IPS DF 19.7 (cell line): ENCODE data around the gene FITM2.
A peak's percentile ranks its signal among the peaks of the same experiment; 100 is the strongest.
"Not testable (repeated sequence)": the region's sequence is repeated elsewhere in the genome, so short reads cannot be mapped to it uniquely, and the experiment has no call there.

Experiments
- DNase-seq: peaks from one replicate; pipeline ENCODE4 v3.0.0-alpha.2; 2013; ENCODE audit warnings: low read depth, low spot score

The FITM2 gene

GRCh38 chr20:44310664-44311639, at the start of gene FITM2:
TSS of gene FITM2 (minus strand) at chr20:44311202. CDS start at chr20:44311148, 54 bp downstream.
- peak; percentile 80 for DNase-seq

GRCh38 chr20:44360221-44360620, 49.2 kb upstream of the FITM2 start:
- no peak for DNase-seq

GRCh38 chr20:44358776-44359175, 47.8 kb upstream of the FITM2 start:
- DNase-seq: no peak

GRCh38 chr20:44357555-44358125, 46.6 kb upstream of the FITM2 start:
- DNase-seq: no peak

- no peak for DNase-seq
Observed at GRCh38 chr20:44357020-44357419, 46.0 kb upstream of the FITM2 start.

- no peak for DNase-seq
Observed at GRCh38 chr20:44356353-44356723, 45.3 kb upstream of the FITM2 start.

GRCh38 chr20:44355498-44356352, 44.7 kb upstream of the FITM2 start, which contains the start of gene HNF4A:
TSS of gene HNF4A (plus strand) at chr20:44355699. CDS start at chr20:44355805, 106 bp downstream.
- no peak for DNase-seq

GRCh38 chr20:44354979-44355497, 44.0 kb upstream of the FITM2 start:
- DNase-seq: no peak

- DNase-seq: no peak
Observed at GRCh38 chr20:44350567-44350966, 39.6 kb upstream of the FITM2 start.

GRCh38 chr20:44349349-44349748, 38.3 kb upstream of the FITM2 start:
- DNase-seq: no peak

- no peak for DNase-seq
Observed at GRCh38 chr20:44348168-44348659, 37.2 kb upstream of the FITM2 start.

GRCh38 chr20:44345941-44346340, 34.9 kb upstream of the FITM2 start:
- not testable (repeated sequence) for DNase-seq

- no peak for DNase-seq
Observed at GRCh38 chr20:44345147-44345546, 34.1 kb upstream of the FITM2 start.

GRCh38 chr20:44344723-44345122, 33.7 kb upstream of the FITM2 start:
- DNase-seq: no peak

- no peak for DNase-seq
Observed at GRCh38 chr20:44343162-44343675, 32.2 kb upstream of the FITM2 start.

GRCh38 chr20:44342248-44342647, 31.2 kb upstream of the FITM2 start:
- no peak for DNase-seq

- no peak for DNase-seq
Observed at GRCh38 chr20:44336725-44337380, 25.9 kb upstream of the FITM2 start, which contains the start of gene R3HDML. TSS of gene R3HDML (plus strand) at chr20:44337043. CDS start at chr20:44337158, 115 bp downstream.

- DNase-seq: no peak
Observed at GRCh38 chr20:44336086-44336485, 25.1 kb upstream of the FITM2 start.

- no peak for DNase-seq
Observed at GRCh38 chr20:44335675-44336074, 24.7 kb upstream of the FITM2 start.

- no peak for DNase-seq
Observed at GRCh38 chr20:44334709-44335108, 23.7 kb upstream of the FITM2 start.

- no peak for DNase-seq
Observed at GRCh38 chr20:44334306-44334705, 23.3 kb upstream of the FITM2 start.
